ENCODE measurements around the gene DMRTC1.
"Not testable (repeated sequence)": the region's sequence is repeated elsewhere in the genome, so short reads cannot be mapped to it uniquely, and the experiment has no call there.

The DMRTC1 gene, protein sequence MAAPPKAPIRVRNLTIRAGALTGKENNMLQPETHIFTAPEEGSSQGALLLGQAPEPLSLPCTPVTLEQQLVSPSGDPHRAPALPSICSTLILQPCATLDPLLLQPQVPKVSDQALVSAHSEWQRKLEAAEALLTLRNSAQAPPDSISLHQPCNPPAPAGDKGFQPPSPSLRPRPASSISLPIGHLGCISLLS

DNA sequence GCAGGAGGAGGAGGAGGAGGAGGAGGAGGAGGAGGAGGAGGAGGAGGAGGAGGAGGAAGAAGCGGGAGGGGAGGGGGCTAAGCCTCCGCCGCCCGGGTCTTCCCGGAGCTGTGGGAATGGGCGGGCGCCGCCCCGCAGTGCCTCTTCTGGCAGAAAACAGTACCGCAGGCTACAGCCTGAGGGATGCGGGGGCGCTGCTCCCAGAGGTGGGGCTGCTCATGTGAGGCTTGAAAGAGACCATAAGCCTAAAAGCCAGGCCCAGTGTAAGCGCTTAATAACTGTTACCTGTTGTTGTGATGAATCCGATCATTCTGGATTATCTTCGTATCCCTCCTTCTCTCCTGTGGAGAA is at the start of gene DMRTC1:
DMRTC1 (minus strand) TSS at position 19 of the 351 bp plus-strand sequence. CDS start 68,143 bp downstream, outside the sequence.
- not testable (repeated sequence) for DNase-seq

DNA sequence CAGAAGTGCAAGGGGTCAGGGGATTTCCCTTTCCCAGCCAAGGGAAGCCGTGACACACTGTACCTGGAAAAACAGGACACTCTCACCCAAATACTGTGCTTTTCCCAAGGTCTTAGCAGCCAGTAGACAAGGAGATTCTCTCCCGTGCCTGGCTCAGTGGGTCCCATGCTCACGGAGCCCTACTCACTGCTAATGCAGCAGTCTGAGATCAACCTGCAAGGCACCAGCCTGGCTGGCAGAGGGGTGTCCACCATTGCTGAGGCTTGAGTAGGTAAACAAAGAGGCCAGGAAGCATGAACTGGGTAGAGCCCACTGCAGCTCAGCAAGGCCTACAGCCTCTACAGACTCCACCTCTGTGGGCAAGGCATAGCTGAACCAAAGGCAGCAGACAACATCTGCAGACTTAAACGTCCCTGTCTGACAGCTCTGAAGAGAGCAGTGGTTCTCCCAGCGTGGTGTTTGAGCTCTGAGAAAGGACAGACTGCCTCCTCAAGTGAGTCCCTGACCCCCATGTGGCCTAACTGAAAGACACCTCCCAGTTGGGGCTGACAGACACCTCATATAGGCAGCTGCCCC is 37.3 kb upstream of the DMRTC1 start:
- not testable (repeated sequence) for DNase-seq

DNA sequence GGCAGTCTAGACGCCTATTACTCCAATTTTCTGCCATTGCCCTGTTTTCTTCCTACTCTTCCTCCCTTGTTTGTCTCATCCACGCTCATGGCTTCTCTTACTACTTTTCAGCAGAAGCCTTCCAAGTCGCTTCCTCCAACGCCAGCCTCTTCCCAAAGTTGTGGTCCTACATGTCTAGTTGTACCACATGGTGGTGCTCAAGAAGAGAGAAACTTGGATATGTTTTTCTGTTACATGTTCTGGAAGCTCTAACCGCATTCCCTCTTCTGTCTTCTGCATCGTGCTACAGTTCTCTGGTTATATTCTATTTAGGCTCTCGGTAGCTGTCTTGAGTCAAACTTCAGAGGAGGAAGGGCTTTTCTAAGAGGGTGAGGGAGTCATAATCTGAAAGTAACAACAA is 31.2 kb upstream of the DMRTC1 start:
- not testable (repeated sequence) for DNase-seq

DNA sequence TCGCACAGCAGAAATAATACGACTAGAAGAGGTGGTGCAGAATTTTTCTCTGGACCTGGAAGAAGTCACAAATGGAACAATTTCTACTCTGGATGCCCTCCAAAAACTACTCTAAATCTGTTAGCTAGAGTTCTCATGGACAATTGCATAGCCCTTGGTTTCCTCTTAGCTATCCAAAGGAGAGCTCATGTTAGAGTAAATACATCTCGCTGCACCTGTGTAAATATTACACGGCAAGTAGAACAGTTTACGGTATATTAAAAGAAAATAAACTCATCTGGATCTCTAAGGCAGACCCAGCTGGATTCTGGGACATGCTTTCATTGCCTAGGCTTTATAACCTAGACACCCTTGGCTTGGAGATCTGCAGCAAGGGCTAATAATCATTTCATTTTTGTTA is 28.2 kb upstream of the DMRTC1 start:
- not testable (repeated sequence) for DNase-seq

DNA sequence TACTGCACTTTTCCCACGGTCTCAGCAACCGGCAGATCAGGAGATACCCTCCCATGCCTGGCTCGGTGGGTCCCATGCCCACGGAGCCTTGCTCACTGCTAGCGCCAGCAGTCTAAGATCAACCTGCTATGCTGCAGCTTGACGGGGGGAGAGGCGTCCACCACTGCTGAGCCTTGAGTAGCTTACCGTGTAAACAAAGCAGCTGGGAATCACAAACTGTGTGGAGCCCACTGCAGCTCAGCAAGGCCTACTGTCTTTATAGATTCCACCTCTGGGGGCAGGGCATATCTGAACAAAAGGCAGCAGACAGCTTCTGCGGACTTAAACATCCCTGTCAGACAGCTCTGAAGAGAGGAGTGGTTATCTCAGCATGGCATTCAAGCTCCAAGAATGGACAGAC is 16.3 kb upstream of the DMRTC1 start:
- DNase-seq: not testable (repeated sequence)

DNA sequence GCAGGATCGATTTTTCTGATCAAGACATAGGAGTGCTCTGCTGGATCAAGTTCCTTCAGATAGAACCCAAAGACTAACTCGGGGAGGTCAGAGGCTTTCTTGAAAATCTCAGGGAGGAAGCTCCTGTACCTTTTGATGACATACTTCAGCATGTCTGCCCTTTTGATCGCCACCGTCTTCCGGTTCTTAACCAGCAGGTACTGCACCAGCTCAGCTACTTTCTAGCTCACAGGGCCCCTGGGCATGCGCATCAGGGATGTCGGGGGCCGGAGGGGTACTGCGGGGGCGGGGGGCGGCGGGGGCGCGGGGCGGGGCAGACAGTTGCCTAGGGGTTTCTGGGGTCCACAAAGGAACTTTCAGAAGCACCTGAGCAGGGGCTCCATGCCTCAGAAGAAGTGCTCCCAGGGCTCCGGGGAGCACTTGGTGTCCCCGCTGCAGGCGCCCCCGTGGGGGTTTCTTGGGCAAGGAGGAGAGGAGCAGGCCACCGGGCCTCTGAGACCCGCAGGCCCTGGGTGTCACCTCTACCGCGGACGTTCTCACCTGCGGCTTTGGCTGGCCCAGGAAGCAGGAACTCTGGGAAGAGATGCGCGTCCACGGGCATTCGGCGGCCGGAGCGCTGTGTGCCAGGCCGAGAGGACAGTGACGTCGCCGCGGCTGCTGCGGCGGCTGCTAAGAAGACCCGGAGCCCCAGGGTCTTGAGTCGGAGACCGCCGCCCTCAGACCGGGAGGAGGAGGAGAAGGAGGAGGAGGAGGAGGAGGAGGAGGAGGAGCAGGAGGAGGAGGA is 410 bp downstream of the DMRTC1 start:
- DNase-seq: not testable (repeated sequence)

DNA sequence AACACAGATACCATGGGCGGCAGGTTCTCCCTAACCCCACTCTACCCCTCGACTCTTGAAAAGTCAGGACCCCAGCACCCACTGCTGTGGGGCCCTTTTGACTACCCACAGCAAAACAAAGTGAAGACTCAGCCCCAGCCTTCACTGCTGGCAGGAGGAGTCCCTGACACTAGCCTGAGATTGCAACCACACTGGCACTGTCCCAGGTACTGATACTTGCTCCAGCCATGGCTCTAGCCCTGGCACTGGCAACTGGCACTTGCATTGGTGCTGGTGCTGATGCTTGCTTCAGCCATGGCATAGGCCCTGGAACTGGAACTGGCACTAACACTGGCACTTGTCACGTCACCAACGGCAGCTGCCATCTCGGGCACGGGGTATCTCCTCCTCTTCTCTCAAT is 1.4 kb downstream of the DMRTC1 start:
- not testable (repeated sequence) for DNase-seq

DNA sequence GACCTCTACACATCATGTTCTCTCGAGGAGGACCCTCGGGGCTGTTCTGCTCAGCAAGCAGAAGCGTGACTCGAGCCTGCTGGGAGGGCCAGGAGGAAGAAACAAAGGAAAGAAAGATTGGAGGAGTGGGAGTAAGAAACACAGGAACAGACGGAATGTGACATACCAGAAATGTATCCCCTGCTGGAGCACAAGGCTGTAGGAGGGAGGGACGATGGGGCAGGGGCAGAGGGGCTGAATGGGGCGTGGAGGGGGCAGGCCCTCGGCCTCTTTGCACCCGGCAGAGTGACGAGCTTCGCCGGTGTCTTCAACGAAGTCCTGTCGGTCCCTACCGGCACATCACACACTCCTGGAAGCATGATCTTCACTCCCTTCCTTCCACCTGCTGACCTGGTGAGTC is 5.7 kb downstream of the DMRTC1 start, which contains the start of gene FAM236A:
FAM236A (plus strand) TSS at position 301 of the 400 bp plus-strand sequence; CDS start at position 358, 57 bp downstream.
- not testable (repeated sequence) for DNase-seq

DNA sequence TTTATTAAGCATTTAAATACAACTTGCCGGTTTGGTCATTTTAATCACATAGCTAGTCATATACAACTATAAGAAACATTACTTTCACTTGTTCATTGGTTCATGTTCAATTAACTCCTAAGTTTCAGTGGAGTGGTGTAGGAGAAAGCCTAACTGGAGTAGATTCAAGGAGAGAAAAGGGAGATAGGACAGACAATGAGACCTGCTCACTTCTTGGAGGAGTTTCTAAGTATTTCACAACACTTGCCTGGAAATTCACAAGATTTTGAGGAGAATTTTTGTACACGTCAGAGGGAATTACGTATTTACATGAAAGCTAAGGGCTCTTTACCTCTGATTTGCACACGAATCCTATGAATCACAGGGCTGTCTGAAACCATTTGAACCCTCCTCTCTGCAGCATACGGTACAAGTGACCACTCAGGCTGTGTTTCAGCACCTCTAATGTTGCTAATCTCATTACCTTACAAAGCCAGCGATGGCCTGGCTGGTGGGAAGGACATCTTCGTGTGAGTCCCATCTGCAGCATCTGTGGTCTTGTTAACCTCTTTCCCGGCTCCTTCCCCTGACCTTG is 6.7 kb downstream of the DMRTC1 start:
- not testable (repeated sequence) for DNase-seq

DNA sequence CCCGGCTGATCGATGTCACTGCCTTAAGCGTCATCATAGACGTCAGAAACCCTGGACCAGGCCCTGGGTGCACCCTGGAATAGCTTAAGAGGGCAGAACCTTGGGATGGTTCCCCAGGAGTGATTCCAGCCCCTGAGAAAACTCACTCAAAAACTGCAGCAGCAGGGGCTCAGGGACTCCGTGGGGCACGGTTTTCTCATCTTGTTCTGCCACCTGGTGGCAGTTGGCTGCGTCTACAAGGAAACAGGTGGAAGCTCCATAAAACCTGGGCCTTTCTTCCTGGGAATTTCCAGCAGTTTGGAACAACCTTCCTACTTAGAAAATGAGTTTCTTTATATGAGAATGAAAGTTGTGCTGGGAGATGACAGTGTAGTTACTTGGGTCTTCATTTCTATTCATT is 7.2 kb downstream of the DMRTC1 start:
- DNase-seq: not testable (repeated sequence)

DNA sequence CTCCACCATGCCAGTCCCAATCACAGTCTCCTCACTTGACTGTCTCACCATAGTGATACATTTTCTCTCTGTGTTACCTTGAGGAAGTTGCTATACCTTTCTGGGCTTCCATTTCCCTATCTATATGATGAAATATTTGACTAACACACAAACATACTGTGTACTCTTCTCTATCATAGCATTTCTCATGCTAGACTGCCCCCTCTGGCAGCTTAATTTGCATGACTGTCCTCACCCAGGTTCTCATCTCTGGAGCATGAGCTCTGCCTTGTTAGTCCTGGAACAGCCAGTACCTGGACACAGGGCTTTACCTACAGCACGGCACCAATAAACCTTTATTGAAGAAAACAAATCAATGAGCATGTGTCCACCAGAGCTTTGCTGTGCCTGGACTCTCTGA is 11.4 kb downstream of the DMRTC1 start:
- DNase-seq: not testable (repeated sequence)

DNA sequence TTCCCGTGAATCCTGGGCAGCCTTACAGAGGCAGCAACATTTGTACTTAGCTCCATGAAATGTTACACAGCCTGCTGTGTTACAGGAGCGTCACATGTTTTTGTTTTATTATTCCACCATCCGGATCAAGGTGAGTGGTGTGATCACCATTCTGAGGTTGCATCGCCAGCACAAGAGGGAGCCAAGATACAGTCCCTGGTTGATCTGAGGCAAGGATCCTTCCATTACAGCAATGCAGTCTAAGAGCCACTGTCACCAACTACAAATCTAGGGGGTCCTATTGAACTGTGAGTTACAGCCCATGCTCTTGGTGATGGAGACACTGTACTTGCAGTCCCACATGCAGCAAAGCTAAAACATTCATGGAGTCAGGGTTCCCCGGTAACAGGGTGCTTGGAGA is 27.5 kb downstream of the DMRTC1 start:
- not testable (repeated sequence) for DNase-seq

DNA sequence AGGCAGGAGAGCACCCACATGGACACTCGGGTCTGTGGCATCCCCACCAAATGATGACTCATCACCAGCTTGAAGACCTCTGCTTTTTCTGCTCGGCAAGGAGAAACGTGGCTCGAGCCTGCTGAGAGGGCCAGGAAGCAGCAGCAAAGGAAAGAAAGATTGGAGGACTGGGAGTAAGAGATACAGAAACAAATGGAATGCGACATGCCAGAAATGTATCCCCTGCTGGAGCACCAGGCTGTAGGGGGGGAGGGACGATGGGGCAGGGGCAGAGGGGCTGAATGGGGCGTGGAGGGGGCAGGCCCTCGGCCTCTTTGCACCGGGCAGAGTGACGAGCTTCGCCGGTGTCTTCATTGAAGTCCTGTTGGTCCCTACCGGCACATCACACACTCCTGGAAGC is 31.3 kb downstream of the DMRTC1 start, which contains the start of gene FAM236C:
FAM236C (plus strand) TSS at position 301 of the 400 bp plus-strand sequence. CDS start 100 bp downstream, outside the sequence.
- not testable (repeated sequence) for DNase-seq

DNA sequence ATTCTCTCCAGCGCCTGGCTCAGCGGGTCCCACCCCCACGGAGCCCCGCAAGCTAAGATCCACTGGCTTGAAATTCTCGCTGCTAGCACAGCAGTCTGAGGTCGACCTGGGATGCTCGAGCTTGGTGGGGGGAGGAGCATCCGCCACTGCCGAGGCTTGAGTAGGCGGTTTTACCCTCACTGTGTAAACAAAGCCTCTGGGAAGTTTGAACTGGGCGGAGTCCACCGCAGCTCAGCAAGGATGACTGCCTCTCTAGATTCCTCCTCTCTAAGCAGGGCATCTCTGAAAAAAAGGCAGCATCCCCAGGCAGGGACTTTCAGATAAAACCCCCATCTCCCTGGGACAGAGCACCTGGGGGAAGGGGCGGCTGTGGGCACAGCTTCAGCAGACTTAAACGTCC is 53.9 kb downstream of the DMRTC1 start:
- not testable (repeated sequence) for DNase-seq

DNA sequence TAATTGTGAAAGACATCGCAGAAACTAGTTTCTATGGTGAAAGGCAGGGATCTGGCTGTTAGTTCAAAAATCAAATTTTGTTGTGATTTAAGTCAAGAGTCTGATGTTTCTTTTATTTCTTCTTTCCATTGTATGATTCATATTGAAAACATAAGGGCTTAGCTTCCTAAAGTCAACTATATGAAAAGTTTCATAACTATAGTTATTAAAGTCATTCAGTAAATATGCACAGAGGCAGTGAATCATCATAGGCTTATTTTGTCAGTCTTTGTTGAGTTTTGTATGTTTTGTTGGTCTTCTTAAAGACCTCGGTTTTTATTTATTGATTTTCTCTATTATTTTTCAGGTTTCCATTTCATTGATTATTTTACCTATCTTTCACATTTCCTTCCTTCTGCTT is 60.7 kb downstream of the DMRTC1 start:
- not testable (repeated sequence) for DNase-seq

DNA sequence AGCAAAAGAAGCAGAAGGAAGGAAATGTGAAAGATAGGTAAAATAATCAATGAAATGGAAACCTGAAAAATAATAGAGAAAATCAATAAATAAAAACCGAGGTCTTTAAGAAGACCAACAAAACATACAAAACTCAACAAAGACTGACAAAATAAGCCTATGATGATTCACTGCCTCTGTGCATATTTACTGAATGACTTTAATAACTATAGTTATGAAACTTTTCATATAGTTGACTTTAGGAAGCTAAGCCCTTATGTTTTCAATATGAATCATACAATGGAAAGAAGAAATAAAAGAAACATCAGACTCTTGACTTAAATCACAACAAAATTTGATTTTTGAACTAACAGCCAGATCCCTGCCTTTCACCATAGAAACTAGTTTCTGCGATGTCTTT is 106.1 kb downstream of the DMRTC1 start:
- not testable (repeated sequence) for DNase-seq

DNA sequence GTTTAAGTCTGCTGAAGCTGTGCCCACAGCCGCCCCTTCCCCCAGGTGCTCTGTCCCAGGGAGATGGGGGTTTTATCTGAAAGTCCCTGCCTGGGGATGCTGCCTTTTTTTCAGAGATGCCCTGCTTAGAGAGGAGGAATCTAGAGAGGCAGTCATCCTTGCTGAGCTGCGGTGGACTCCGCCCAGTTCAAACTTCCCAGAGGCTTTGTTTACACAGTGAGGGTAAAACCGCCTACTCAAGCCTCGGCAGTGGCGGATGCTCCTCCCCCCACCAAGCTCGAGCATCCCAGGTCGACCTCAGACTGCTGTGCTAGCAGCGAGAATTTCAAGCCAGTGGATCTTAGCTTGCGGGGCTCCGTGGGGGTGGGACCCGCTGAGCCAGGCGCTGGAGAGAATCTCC is 112.9 kb downstream of the DMRTC1 start:
- not testable (repeated sequence) for DNase-seq
